CD4-positive, alpha-beta memory T cell (primary cell): Measurements from ENCODE around the gene RFNG. TPM values are rescaled to one million over a fixed set of nuclear protein-coding genes. Genes with fewer than 3 reads are reported as not detected.

Experiments used
- CTCF ChIA-PET: fragments of 350-600 bp; sonication (Branson Sonifier 250); formaldehyde crosslinking; loops from one replicate; lab custom pipeline; 2021; ENCODE audit warnings: inconsistent platforms; ENCODE audit not compliant: partially characterized antibody; lab: Charles Lee
- POLR2A ChIA-PET: fragments of 350-600 bp; sonication (Branson Sonifier 250); formaldehyde crosslinking; loops from one replicate; lab custom pipeline; 2021; ENCODE audit not compliant: partially characterized antibody; lab: Charles Lee
- DNase-seq, 5 donors: peaks; one replicate each; pipeline versions ENCODE4 v3.0.0 to v3.0.0-alpha.2; 2020 to 2022; ENCODE audit warnings: mixed read lengths in 1 of 5
- H3K27ac ChIP-seq: one replicate; pipeline ENCODE4 v1.7.0; 2013; ENCODE audit warnings: low read depth, low read length
- H3K27me3 ChIP-seq: 2 replicates; pipeline ENCODE4 v1.7.0; 2013; ENCODE audit warnings: mild to moderate bottlenecking, low read length, moderate library complexity; ENCODE audit not compliant: insufficient read depth
- H3K36me3 ChIP-seq: 2 replicates; pipeline ENCODE4 v1.7.0; 2013; ENCODE audit warnings: mild to moderate bottlenecking, low read length, moderate library complexity; ENCODE audit not compliant: insufficient read depth
- H3K4me1 ChIP-seq: 2 replicates; pipeline ENCODE4 v1.7.0; 2013; ENCODE audit warnings: mild to moderate bottlenecking, low read length, moderate library complexity; ENCODE audit not compliant: insufficient read depth
- H3K4me3 ChIP-seq, 2 donors: one replicate each; pipeline ENCODE4 v1.7.0; 2013; ENCODE audit warnings: low read length in 2 of 2, mild to moderate bottlenecking in 1 of 2
- H3K9me3 ChIP-seq, 2 donors: one replicate each; pipeline ENCODE4 v1.7.0; 2013; ENCODE audit warnings: low read length in 2 of 2, control low read depth in 1 of 2; ENCODE audit not compliant: control insufficient read depth in 1 of 2
- H3K27ac Mint-ChIP-seq, 7 donors: one replicate each; pipeline ENCODE4 v1.8.0; 2020 to 2021; ENCODE audit warnings: mixed read lengths in 7 of 7, mild to moderate bottlenecking in 6 of 7, inconsistent platforms in 3 of 7, moderate library complexity in 3 of 7
- H3K27me3 Mint-ChIP-seq, 2 donors: one replicate each; pipeline ENCODE4 v1.8.0; 2020 to 2021; ENCODE audit warnings: mixed read lengths in 2 of 2
- H3K36me3 Mint-ChIP-seq, 2 donors: one replicate each; pipeline ENCODE4 v1.8.0; 2020 to 2021; ENCODE audit warnings: mixed read lengths in 2 of 2, inconsistent platforms in 1 of 2, mild to moderate bottlenecking in 1 of 2
- H3K4me1 Mint-ChIP-seq, 4 donors: one replicate each; pipeline ENCODE4 v1.8.0; 2020 to 2021; ENCODE audit warnings: mixed read lengths in 4 of 4, mild to moderate bottlenecking in 1 of 4
- H3K4me3 Mint-ChIP-seq, 8 donors: one replicate each; pipeline ENCODE4 v1.8.0; 2020 to 2021; ENCODE audit warnings: mixed read lengths in 8 of 8, mild to moderate bottlenecking in 7 of 8, moderate library complexity in 6 of 8, inconsistent platforms in 3 of 8
- H3K9me3 Mint-ChIP-seq, 8 donors: one replicate each; pipeline ENCODE4 v1.8.0; 2020 to 2021; ENCODE audit warnings: mixed read lengths in 8 of 8, mild to moderate bottlenecking in 5 of 8, inconsistent platforms in 3 of 8, moderate library complexity in 1 of 8
- intact Hi-C: fragments of 100-400 bp; cut with micrococcal nuclease; formaldehyde crosslinking; loops from one replicate; pipeline ENCODE4 v1.15.1; 2023
- polyA plus RNA-seq, 2 donors: library from polyadenylated mRNA; unstranded; fragments of 300-500 nt; fragmentation: Illumina TruSeq; gene quantifications; one replicate each; pipeline ENCODE4 v1.2.3, GENCODE V29; 2021
- total RNA-seq, 2 experiments: library from RNA; stranded (reverse); gene quantifications; one replicate each; pipeline ENCODE4 v1.2.3, GENCODE V29; 2021

Gene RFNG
- total and polyA plus RNA-seq, 4 experiments from 2014 or later = 6.2 to 44.0 (median 22.9) TPM

DNA sequence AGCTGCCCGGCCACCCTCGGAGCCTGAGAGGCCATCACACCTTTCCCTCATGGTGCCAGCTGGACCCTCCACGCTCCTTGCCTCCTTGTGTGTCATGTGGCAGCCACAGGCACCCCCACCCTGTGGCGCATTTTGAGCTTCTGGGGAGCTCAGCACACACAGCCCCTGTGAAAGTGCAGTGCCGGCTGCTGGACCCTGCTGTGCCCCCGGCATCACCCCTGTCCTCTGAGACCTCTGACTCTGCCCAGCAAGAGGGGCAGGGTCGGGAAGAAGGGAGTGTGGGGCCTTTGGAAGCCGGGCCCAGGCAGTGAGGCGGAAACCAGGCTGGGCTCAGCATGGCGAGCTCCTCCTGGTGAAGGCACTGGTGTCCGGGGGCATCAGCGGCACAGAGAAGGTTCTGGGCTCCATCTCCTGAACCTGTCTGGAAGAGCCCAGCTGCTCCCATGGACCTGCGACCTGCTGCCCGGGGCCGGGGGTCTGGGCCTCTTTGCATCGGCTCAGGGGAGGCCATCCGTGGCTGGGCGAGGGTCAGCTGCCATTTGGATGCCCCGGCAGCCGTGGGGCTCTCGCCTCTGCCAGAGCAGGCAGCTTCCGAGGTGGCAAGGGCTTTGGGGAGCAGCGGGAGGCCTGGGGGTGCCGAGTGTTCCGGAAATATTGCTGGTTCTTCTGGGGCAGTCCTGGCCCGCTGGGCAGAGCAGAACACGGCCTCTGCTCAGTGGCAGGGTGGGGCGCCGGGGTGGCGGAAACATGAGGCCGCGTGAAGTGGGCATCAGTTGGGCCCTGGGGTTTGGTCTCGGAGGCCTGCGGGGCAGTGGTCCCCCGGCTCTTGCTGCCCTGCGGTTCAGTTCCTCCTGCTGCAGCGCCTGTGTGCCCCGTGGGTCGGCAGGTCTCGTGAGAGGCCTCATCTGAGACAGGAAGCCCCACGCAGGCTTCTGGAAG, 46.8 kb downstream of the RFNG start:
- no peak for DNase-seq
- Mint-ChIP-seq H3K4me1 (peaks cover 0 to 1% (median 0%) of the 10 kb centered on the region in 4 donors), H3K27ac (no peak overlapping the region), H3K9me3 (no peaks in the 10 kb centered on the region), H3K27me3 (no peaks in the 10 kb centered on the region), H3K4me3 (no peak overlapping the region), H3K36me3 (no peaks in the 10 kb centered on the region)
- no peaks in the 10 kb centered on the region for H3K4me1 ChIP-seq
- H3K36me3 ChIP-seq = no peaks in the 10 kb centered on the region
- no peaks in the 10 kb centered on the region for H3K9me3 ChIP-seq
- intact Hi-C loops = no loop called here
- no peak overlapping the region for H3K4me3 ChIP-seq
- ChIA-PET CTCF (no interaction called here), POLR2A (no interaction called here)
- no peaks in the 10 kb centered on the region for H3K27me3 ChIP-seq
- H3K27ac ChIP-seq = no peak overlapping the region

GRCh38 chr17:82003411-82004381, 47.9 kb downstream of the RFNG start:
- intact Hi-C loops = no loop called here
- H3K36me3 ChIP-seq = no peaks in the 10 kb centered on the region
- Mint-ChIP-seq H3K27ac (no peak overlapping the region), H3K9me3 (no peaks in the 10 kb centered on the region), H3K36me3 (no peaks in the 10 kb centered on the region), H3K27me3 (no peaks in the 10 kb centered on the region), H3K4me1 (peaks cover 0 to 1% (median 0%) of the 10 kb centered on the region in 4 donors), H3K4me3 (no peak overlapping the region)
- ChIA-PET CTCF (interaction anchor here (1.2 kb wide), 1 partner anchor 14 kb away, joined by 3 read pairs; no protein-coding TSS in a partner anchor), POLR2A (interaction anchor here (1.0 kb wide), 1 partner anchor 27 kb away, joined by 3 read pairs; no protein-coding TSS in a partner anchor)
- no peak overlapping the region for H3K4me3 ChIP-seq
- H3K27me3 ChIP-seq = no peaks in the 10 kb centered on the region
- no peaks in the 10 kb centered on the region for H3K4me1 ChIP-seq
- no peaks in the 10 kb centered on the region for H3K9me3 ChIP-seq
- no peak overlapping the region for H3K27ac ChIP-seq
- no peak for DNase-seq

GRCh38 chr17:82001571-82002056, 50.0 kb downstream of the RFNG start:
- no peaks in the 10 kb centered on the region for H3K9me3 ChIP-seq
- ChIA-PET CTCF (interaction anchor here (0.6 kb wide), 1 partner anchor 23 kb away, joined by 4 read pairs; no protein-coding TSS in a partner anchor), POLR2A (no interaction called here)
- no peaks in the 10 kb centered on the region for H3K27me3 ChIP-seq
- Mint-ChIP-seq H3K27ac (no peak overlapping the region), H3K27me3 (no peaks in the 10 kb centered on the region), H3K4me3 (no peak overlapping the region), H3K9me3 (no peaks in the 10 kb centered on the region), H3K4me1 (peaks cover 0 to 1% (median 0%) of the 10 kb centered on the region in 4 donors), H3K36me3 (peaks cover 2 to 4% of the 10 kb centered on the region in 2 donors)
- H3K4me3 ChIP-seq = no peak overlapping the region
- no peak for DNase-seq
- H3K36me3 ChIP-seq = no peaks in the 10 kb centered on the region
- H3K27ac ChIP-seq = no peak overlapping the region
- H3K4me1 ChIP-seq = no peaks in the 10 kb centered on the region
- intact Hi-C loops = no loop called here

DNA sequence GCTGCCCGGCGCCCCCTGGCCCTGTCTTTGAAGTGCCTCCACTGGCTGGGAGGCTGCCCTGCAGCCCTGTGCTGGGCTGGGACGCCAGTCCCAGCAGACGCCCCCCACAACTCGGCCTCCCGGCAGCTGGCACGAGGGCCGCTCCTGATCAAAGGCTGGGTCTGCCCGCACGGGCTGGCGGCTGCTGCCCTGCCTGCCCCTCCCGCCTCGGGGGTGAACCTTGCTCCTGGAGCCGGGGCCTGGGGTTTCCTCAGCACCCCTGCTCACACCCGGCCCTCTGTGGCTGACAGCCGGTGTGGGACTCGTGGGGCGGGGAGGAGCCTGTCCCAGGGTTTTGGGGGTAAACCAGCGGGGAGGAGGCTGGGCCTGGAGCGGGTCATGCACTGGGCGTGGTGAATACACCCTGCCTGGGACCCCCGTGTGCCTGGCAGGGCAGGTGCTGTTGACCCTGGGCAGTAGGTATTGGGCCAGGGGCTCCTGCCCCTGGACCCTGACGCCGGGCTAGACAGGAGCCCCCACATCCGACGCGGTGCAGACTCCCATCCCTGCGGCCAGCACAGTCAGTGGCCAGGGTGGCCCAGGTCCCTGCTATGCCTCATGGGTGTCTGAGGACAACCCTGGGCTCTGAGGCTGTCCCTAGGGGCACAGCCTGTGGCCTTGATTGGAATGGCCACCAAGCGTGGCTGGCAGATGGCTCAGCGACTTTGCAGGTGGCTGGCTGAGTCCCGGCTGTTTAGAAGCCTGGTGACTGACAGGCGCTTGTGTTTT, 50.6 kb downstream of the RFNG start:
- H3K9me3 Mint-ChIP-seq = no peaks in the 10 kb centered on the region
- H3K4me1 Mint-ChIP-seq = peaks cover 0 to 1% (median 0%) of the 10 kb centered on the region in 4 donors

DNA sequence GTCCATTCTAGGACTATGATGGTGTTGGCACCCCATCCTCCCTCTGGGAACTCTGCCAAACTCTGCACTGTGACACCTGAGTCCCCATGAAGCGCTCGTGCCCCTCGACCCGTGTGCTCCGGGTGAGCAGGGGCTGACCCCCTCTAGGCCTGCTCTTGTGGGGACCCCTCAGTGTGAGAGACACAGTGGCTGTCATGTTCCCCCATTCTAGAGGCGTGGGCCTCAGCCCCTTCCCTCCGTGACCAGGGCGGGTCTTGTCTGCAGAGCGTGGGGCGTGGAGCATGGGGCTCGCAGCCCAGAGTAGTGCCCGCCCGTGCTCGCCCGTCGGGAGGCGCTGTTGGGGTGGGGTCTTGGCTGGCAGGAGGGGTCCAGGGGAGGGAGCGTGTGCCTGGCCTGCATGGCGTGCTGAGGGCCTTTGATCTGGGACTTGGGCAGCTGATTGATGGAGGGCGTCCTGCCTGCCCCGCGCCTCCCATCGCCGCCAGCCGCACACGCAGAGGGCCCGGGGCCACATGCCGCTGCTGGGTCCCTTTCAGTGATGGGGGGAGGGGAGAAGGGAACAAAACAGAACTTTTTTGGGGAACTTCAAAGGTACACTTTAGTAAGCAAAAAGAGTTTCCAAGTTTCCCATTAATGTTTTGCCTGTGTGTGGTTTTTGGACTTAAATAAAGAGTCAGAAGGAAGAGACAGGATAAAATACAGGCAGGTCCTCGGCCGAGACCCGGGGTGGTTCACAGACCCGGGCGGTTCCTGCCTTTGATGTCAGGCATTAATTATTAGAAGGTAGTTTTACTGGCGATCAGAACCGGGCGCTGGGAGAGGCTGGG, 51.4 kb downstream of the RFNG start:
- ChIA-PET CTCF (no interaction called here), POLR2A (no interaction called here)
- peak in 1 of 5 donors; percentile 31 for DNase-seq
- Histone ChIP-seq H3K4me1 (no peaks in the 10 kb centered on the region), H3K9me3 (no peaks in the 10 kb centered on the region), H3K27me3 (no peaks in the 10 kb centered on the region), H3K36me3 (no peaks in the 10 kb centered on the region), H3K4me3 (no peak overlapping the region), H3K27ac (no peak overlapping the region)
- Mint-ChIP-seq H3K36me3 (peaks cover 2 to 4% of the 10 kb centered on the region in 2 donors), H3K4me3 (no peak overlapping the region), H3K9me3 (no peaks in the 10 kb centered on the region), H3K27ac (no peak overlapping the region), H3K27me3 (no peaks in the 10 kb centered on the region), H3K4me1 (no peaks in the 10 kb centered on the region)
- intact Hi-C loops = no loop called here

More for the DNA sequence above, 50.6 kb downstream of the RFNG start:
- Mint-ChIP-seq H3K27ac (no peak overlapping the region), H3K36me3 (peaks cover 2 to 4% of the 10 kb centered on the region in 2 donors), H3K27me3 (no peaks in the 10 kb centered on the region), H3K4me3 (no peak overlapping the region)
- POLR2A ChIA-PET = no interaction called here
- no peak overlapping the region for H3K4me3 ChIP-seq
- no peaks in the 10 kb centered on the region for H3K4me1 ChIP-seq
- no peak for DNase-seq
- intact Hi-C loops = no loop called here
- CTCF ChIA-PET = no interaction called here
- no peaks in the 10 kb centered on the region for H3K36me3 ChIP-seq
- H3K27me3 ChIP-seq = no peaks in the 10 kb centered on the region
- no peaks in the 10 kb centered on the region for H3K9me3 ChIP-seq
- no peak overlapping the region for H3K27ac ChIP-seq

DNA sequence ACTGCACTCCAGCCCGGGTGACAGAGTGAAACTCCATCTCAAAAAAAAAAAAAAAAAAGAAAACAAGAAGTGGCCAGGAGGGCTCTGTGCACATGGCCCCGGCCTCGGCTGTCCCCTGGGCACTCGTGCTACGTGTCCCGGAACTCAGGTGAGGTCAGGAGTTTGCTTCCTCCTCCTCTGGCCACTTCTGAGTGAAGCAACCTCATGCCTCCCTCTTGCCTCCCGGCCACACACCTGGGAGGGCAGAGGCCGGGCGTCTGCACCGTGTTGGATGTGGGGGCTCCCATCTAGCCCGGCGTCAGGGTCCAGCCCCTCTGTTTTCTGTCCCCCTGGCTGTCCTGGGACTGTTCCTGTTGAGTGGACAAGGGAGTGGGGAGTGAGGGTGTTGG, 52.0 kb downstream of the RFNG start:
- no peaks in the 10 kb centered on the region for H3K4me1 ChIP-seq
- intact Hi-C loops = no loop called here
- H3K9me3 ChIP-seq = no peaks in the 10 kb centered on the region
- POLR2A ChIA-PET = no interaction called here
- CTCF ChIA-PET = no interaction called here
- H3K27ac ChIP-seq = no peak overlapping the region
- H3K4me3 ChIP-seq = no peak overlapping the region
- no peak overlapping the region for H3K27ac Mint-ChIP-seq
- H3K27me3 ChIP-seq = no peaks in the 10 kb centered on the region
- H3K9me3 Mint-ChIP-seq = no peaks in the 10 kb centered on the region
- H3K4me3 Mint-ChIP-seq = no peak overlapping the region
- H3K36me3 Mint-ChIP-seq = peaks cover 2 to 4% of the 10 kb centered on the region in 2 donors
- no peaks in the 10 kb centered on the region for H3K4me1 Mint-ChIP-seq
- DNase-seq = no peak
- no peaks in the 10 kb centered on the region for H3K36me3 ChIP-seq
- no peaks in the 10 kb centered on the region for H3K27me3 Mint-ChIP-seq
